Naive thymus-derived CD4-positive, alpha-beta T cell (primary cell): ENCODE results near the gene LYZL2. TPM values are rescaled to one million over a fixed set of nuclear protein-coding genes. Genes with fewer than 3 reads are reported as not detected.
"Not testable (repeated sequence)": the region's sequence is repeated elsewhere in the genome, so short reads cannot be mapped to it uniquely, and the experiment has no call there.

Experiments used
- ATAC-seq: fragments of 150-1000 bp; cut with Tn5 transposase; 2 replicates; pipeline ENCODE4 v1.10.0; 2021; ENCODE audit warnings: mild to moderate bottlenecking, moderate library complexity
- CTCF ChIA-PET: fragments of 350-600 bp; sonication (Branson Sonifier 250); formaldehyde crosslinking; loops from one replicate; lab custom pipeline; 2021; ENCODE audit warnings: antibody characterized with exemption; lab: Charles Lee
- POLR2A ChIA-PET: fragments of 350-600 bp; sonication (Branson Sonifier 250); formaldehyde crosslinking; loops from one replicate; lab custom pipeline; 2021; ENCODE audit warnings: antibody characterized with exemption, inconsistent platforms; lab: Charles Lee
- DNase-seq, 9 donors: peaks; one replicate each; pipeline versions ENCODE4 v3.0.0 to v3.0.0-alpha.2; 2020 to 2022; ENCODE audit warnings: mixed read lengths in 1 of 9
- H3K27ac ChIP-seq: one replicate; pipeline ENCODE4 v1.7.0; 2013; ENCODE audit warnings: mild to moderate bottlenecking, low read depth, low read length, moderate library complexity
- H3K27me3 ChIP-seq, 2 donors: one replicate each; pipeline ENCODE4 v1.7.0; 2013; ENCODE audit warnings: low read length in 2 of 2, mild to moderate bottlenecking in 2 of 2, moderate library complexity in 2 of 2; ENCODE audit not compliant: control insufficient read depth in 2 of 2, insufficient read depth in 2 of 2
- H3K36me3 ChIP-seq, 3 experiments: 1 replicate in 2 of 3; 2 replicates in 1 of 3; pipeline ENCODE4 v1.7.0; 2013; ENCODE audit warnings: low read length in 3 of 3, mild to moderate bottlenecking in 3 of 3, moderate library complexity in 1 of 3; ENCODE audit not compliant: insufficient read depth in 3 of 3, control insufficient read depth in 2 of 3
- H3K4me1 ChIP-seq, 2 donors: one replicate each; pipeline ENCODE4 v1.7.0; 2013; ENCODE audit warnings: low read length in 2 of 2, mild to moderate bottlenecking in 2 of 2, moderate library complexity in 1 of 2; ENCODE audit not compliant: control insufficient read depth in 2 of 2, insufficient read depth in 2 of 2
- H3K4me3 ChIP-seq: 2 replicates; pipeline ENCODE4 v1.7.0; 2013; ENCODE audit warnings: mild to moderate bottlenecking, low read length
- H3K9me3 ChIP-seq, 3 experiments: 1 replicate in 2 of 3; 2 replicates in 1 of 3; pipeline ENCODE4 v1.7.0; 2013; ENCODE audit warnings: low read length in 3 of 3; ENCODE audit not compliant: control insufficient read depth in 2 of 3
- H3K27ac Mint-ChIP-seq, 9 donors: one replicate each; pipeline ENCODE4 v1.8.0; 2020 to 2022; ENCODE audit warnings: mixed read lengths in 9 of 9, mild to moderate bottlenecking in 8 of 9, moderate library complexity in 5 of 9, inconsistent platforms in 2 of 9
- H3K27me3 Mint-ChIP-seq, 5 donors: one replicate each; pipeline ENCODE4 v1.8.0; 2021 to 2022; ENCODE audit warnings: mixed read lengths in 5 of 5, mild to moderate bottlenecking in 1 of 5
- H3K36me3 Mint-ChIP-seq, 5 donors: one replicate each; pipeline ENCODE4 v1.8.0; 2020 to 2022; ENCODE audit warnings: mixed read lengths in 5 of 5, mild to moderate bottlenecking in 3 of 5, inconsistent platforms in 1 of 5
- H3K4me1 Mint-ChIP-seq, 7 donors: one replicate each; pipeline ENCODE4 v1.8.0; 2020 to 2022; ENCODE audit warnings: mixed read lengths in 7 of 7, mild to moderate bottlenecking in 3 of 7, inconsistent platforms in 1 of 7
- H3K4me3 Mint-ChIP-seq, 10 donors: one replicate each; pipeline ENCODE4 v1.8.0; 2020 to 2022; ENCODE audit warnings: mild to moderate bottlenecking in 10 of 10, mixed read lengths in 10 of 10, moderate library complexity in 6 of 10, inconsistent platforms in 2 of 10
- H3K9me3 Mint-ChIP-seq, 11 donors: one replicate each; pipeline ENCODE4 v1.8.0; 2020 to 2022; ENCODE audit warnings: mixed read lengths in 11 of 11, mild to moderate bottlenecking in 4 of 11, inconsistent platforms in 1 of 11, moderate library complexity in 1 of 11
- intact Hi-C, 2 donors: fragments of 100-400 bp; cut with micrococcal nuclease; formaldehyde crosslinking; loops; one replicate each; pipeline ENCODE4 v1.15.1; 2023
- polyA plus RNA-seq, 2 donors: library from polyadenylated mRNA; unstranded; fragments of 300-500 nt; fragmentation: Illumina TruSeq; gene quantifications; one replicate each; pipeline ENCODE4 v1.2.3, GENCODE V29; 2021
- total RNA-seq, 6 experiments: library from RNA in 5 of 6; stranded (reverse) in 5 of 6; gene quantifications; 1 replicate in 5 of 6; 2 replicates in 1 of 6; pipeline ENCODE4 v1.2.3 and lab custom pipeline; 2021 to 2026

LYZL2 gene
- total and polyA plus RNA-seq, 7 experiments from 2014 or later: not detected

GRCh38 chr10:30626837-30627236 lies 2.7 kb downstream of the LYZL2 start:
- H3K36me3 Mint-ChIP-seq, H3K27ac Mint-ChIP-seq, ATAC-seq, H3K4me1 Mint-ChIP-seq, H3K9me3 ChIP-seq, H3K9me3 Mint-ChIP-seq, H3K4me3 ChIP-seq, DNase-seq, H3K36me3 ChIP-seq, H3K27me3 ChIP-seq, POLR2A ChIA-PET, H3K4me1 ChIP-seq, intact Hi-C loops, H3K27ac ChIP-seq, H3K4me3 Mint-ChIP-seq: not testable (repeated sequence)
- CTCF ChIA-PET: interaction anchor here (0.6 kb wide), 1 partner anchor 24 kb away, joined by 3 read pairs; no protein-coding TSS in a partner anchor
- peaks cover 0 to 26% (median 7%) of the 10 kb centered on the region in 5 donors for H3K27me3 Mint-ChIP-seq

DNA sequence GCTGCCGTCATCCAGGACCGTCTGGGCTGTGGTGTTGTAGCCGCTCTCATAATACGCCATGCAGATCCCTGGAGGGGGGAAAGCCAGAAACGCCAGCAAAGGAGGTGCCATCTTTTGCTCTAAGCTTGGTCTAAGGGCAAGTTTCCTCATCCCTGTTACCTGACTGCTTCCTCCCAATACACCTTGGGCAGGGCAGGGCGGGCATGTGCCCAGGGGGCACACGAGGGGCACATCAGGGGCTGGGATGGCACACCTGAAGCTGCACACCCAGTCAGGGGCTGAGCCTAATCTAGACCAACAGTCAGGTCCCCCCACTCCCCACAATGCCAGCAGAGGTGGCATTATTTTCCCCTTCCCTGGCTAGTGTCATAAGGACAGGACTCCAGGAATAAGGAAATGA lies 3.4 kb downstream of the LYZL2 start:
- DNase-seq, ATAC-seq, CTCF ChIA-PET, H3K36me3 ChIP-seq, H3K27ac ChIP-seq, POLR2A ChIA-PET, H3K27me3 ChIP-seq, H3K4me1 Mint-ChIP-seq, H3K9me3 ChIP-seq, H3K27ac Mint-ChIP-seq, H3K4me1 ChIP-seq, H3K4me3 Mint-ChIP-seq, H3K9me3 Mint-ChIP-seq, intact Hi-C loops, H3K36me3 Mint-ChIP-seq, H3K4me3 ChIP-seq: not testable (repeated sequence)
- peaks cover 0 to 21% (median 7%) of the 10 kb centered on the region in 5 donors for H3K27me3 Mint-ChIP-seq

DNA sequence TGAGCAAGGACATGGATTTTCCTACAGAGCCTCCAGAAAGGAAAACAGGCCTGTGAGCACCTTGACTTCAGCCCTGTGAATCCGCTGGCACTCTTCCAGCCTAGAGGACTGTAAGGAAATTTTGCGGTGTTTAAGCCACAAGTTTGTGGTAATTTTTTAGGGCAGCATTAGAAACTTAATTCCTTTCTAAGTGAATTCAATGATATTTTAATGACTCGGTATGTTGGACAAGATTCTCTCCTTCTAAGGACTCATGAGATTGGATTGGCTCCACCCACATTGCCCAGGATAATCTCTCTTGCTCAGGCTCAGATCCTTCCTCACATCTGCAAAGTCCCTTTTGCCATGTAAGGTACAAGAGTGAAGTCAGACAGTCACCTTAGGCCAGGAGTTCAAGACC lies 4.5 kb downstream of the LYZL2 start:
- Mint-ChIP-seq H3K27me3 (peaks cover 0 to 21% (median 9%) of the 10 kb centered on the region in 5 donors), H3K9me3 (no peaks in the 10 kb centered on the region), H3K4me1 (no peaks in the 10 kb centered on the region), H3K27ac (no peak overlapping the region), H3K4me3 (no peak overlapping the region), H3K36me3 (no peaks in the 10 kb centered on the region)
- Histone ChIP-seq H3K36me3 (no peaks in the 10 kb centered on the region), H3K27me3 (no peaks in the 10 kb centered on the region), H3K27ac (no peak overlapping the region), H3K4me1 (no peaks in the 10 kb centered on the region), H3K9me3 (no peaks in the 10 kb centered on the region), H3K4me3 (no peak overlapping the region)
- DNase-seq: no peak
- POLR2A ChIA-PET: no interaction called here
- CTCF ChIA-PET: no interaction called here
- intact Hi-C loops: no loop called here
- ATAC-seq: no peak

DNA sequence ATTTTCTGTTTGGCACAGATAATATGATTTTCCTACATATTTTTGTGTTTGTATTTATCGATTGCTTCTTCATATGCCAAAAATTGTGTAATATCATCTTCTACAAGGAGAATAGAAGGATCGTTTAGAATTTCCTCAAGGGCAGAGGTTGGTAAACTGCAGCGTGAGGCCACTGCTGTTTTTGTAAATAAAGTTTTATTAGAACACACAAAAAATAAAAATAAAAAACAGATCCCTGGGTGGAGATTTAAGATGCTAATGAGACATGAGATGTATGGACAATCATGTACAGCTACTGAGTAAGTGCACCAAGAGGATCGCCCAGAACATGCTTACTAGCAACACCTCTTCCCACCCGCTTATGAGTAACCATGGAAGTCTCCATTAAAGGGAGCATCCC lies 9.6 kb downstream of the LYZL2 start:
- no peaks in the 10 kb centered on the region for H3K36me3 Mint-ChIP-seq
- DNase-seq: no peak
- peaks cover 0 to 34% (median 24%) of the 10 kb centered on the region in 5 donors for H3K27me3 Mint-ChIP-seq
- intact Hi-C loops: no loop called here
- CTCF ChIA-PET: no interaction called here
- H3K27ac ChIP-seq: no peak overlapping the region
- no peak overlapping the region for H3K4me3 ChIP-seq
- POLR2A ChIA-PET: no interaction called here
- no peak for ATAC-seq
- no peaks in the 10 kb centered on the region for H3K36me3 ChIP-seq
- no peak overlapping the region for H3K4me3 Mint-ChIP-seq
- H3K9me3 Mint-ChIP-seq: peaks cover 0 to 1% (median 0%) of the 10 kb centered on the region in 11 donors
- H3K4me1 ChIP-seq: no peaks in the 10 kb centered on the region
- no peak overlapping the region for H3K27ac Mint-ChIP-seq
- H3K9me3 ChIP-seq: no peaks in the 10 kb centered on the region
- H3K4me1 Mint-ChIP-seq: no peaks in the 10 kb centered on the region
- no peaks in the 10 kb centered on the region for H3K27me3 ChIP-seq

DNA sequence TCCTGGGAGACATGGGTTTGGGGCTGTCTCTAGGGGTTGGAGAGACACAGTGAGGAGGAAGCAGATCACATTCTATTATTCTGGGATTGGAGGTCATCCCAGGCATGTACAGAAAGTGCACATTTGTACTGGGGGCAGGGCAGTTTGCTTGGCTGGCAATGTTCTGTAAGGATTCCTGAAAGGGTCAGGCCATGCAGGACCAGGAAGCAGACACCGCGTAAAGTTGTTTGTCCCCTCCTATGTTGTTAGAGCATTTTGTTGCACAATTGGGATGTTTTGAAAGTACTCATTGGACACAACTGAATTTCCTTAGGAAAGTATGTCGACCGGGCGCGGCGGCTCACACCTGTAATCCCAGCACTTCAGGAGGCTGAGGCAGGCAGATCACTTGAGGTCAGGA lies 12.5 kb downstream of the LYZL2 start:
- H3K27me3 Mint-ChIP-seq: peaks cover 8 to 41% (median 28%) of the 10 kb centered on the region in 5 donors

DNA sequence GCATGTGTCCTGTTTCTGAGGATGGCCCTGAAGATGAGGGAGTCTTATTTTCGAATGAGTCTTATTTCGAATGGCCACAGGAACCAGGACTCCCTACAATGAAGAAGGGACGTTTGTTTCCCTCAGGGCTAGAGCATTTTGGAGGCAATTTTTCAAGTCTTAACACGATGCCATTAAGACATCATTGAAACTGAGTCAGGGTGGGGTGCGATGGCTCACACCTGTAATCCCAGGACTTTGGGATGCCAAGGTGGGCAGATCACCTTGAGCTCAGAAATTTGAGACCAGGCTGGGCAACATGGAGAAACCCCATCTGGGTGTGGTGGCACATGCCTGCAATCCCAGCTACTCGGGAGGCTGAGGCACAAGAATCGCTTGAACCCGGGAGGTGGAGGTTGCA lies 18.5 kb downstream of the LYZL2 start:
- H3K4me1 Mint-ChIP-seq, H3K27ac Mint-ChIP-seq, H3K9me3 ChIP-seq, H3K4me3 ChIP-seq, H3K9me3 Mint-ChIP-seq, H3K27ac ChIP-seq, H3K36me3 Mint-ChIP-seq, H3K4me3 Mint-ChIP-seq, POLR2A ChIA-PET, intact Hi-C loops, H3K36me3 ChIP-seq, ATAC-seq, H3K4me1 ChIP-seq, DNase-seq, CTCF ChIA-PET, H3K27me3 ChIP-seq: not testable (repeated sequence)
- peaks cover 19 to 50% (median 24%) of the 10 kb centered on the region in 5 donors for H3K27me3 Mint-ChIP-seq

More for the DNA sequence above, 12.5 kb downstream of the LYZL2 start:
- DNase-seq: no peak
- H3K36me3 Mint-ChIP-seq: no peaks in the 10 kb centered on the region
- Histone ChIP-seq H3K27ac (no peak overlapping the region), H3K27me3 (no peaks in the 10 kb centered on the region), H3K4me3 (no peak overlapping the region), H3K9me3 (no peaks in the 10 kb centered on the region), H3K4me1 (no peaks in the 10 kb centered on the region), H3K36me3 (no peaks in the 10 kb centered on the region)
- H3K27ac Mint-ChIP-seq: no peak overlapping the region
- H3K4me1 Mint-ChIP-seq: no peaks in the 10 kb centered on the region
- CTCF ChIA-PET: no interaction called here
- ATAC-seq: no peak
- POLR2A ChIA-PET: no interaction called here
- H3K9me3 Mint-ChIP-seq: peaks cover 0 to 1% (median 0%) of the 10 kb centered on the region in 11 donors
- intact Hi-C loops: no loop called here
- no peak overlapping the region for H3K4me3 Mint-ChIP-seq

DNA sequence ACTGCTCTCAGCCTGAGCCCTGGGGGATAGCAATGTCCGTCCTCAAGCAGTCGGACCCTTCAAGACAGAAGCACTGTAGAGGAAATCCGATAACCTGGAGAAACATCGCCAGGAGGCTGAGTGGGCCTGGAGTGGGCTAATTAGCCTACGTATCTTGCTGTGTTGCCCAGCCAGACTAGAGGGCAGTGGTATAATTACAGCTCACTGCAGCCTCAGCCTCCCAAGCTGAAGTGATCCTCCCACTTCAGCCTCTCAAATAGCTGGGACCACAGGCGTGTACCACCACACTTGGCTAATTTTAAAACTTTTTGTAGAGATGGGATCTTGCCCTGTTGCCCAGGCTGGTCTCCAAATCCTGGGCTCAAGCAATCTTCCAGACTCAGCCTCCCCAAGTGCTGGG lies 21.7 kb downstream of the LYZL2 start:
- no peak for ATAC-seq
- Histone ChIP-seq H3K36me3 (no peaks in the 10 kb centered on the region), H3K27me3 (no peaks in the 10 kb centered on the region), H3K9me3 (no peaks in the 10 kb centered on the region), H3K4me3 (no peak overlapping the region), H3K4me1 (no peaks in the 10 kb centered on the region), H3K27ac (no peak overlapping the region)
- Mint-ChIP-seq H3K36me3 (no peaks in the 10 kb centered on the region), H3K9me3 (peaks cover 0 to 3% (median 0%) of the 10 kb centered on the region in 11 donors), H3K4me1 (peaks cover 0 to 3% (median 0%) of the 10 kb centered on the region in 7 donors), H3K27ac (no peak overlapping the region), H3K27me3 (peaks cover 18 to 50% (median 22%) of the 10 kb centered on the region in 5 donors), H3K4me3 (no peak overlapping the region)
- intact Hi-C loops: no loop called here
- ChIA-PET CTCF (no interaction called here), POLR2A (no interaction called here)
- no peak for DNase-seq
